Measurements from ENCODE around the gene ZNF93. TPM values are rescaled to one million over a fixed set of nuclear protein-coding genes. Genes with fewer than 3 reads are reported as not detected.
"Not testable (repeated sequence)": the region's sequence is repeated elsewhere in the genome, so short reads cannot be mapped to it uniquely, and the experiment has no call there.

Gene ZNF93
- total RNA-seq, 1 donor from 2014 or later = 15.8 TPM

GRCh38 chr19:19909654-19910053 is 8.9 kb downstream of the ZNF93 start:
- Histone ChIP-seq H3K4me2 (ENCODE audit: low read length) (no peak overlapping the region), H3K79me2 (ENCODE audit: insufficient read depth, low read length) (peaks cover 98% of the 10 kb centered on the region), H3K4me1 (ENCODE audit: insufficient read depth, low read length) (no peaks in the 10 kb centered on the region), H3K36me3 (ENCODE audit: insufficient read depth, low read length) (peaks cover 8% of the 10 kb centered on the region), H2AFZ (ENCODE audit: low read depth, low read length) (no peak overlapping the region), H3K27ac (ENCODE audit: low read depth, low read length) (no peak overlapping the region), H3K4me3 (ENCODE audit: insufficient read depth, low read depth, low read length) (no peak overlapping the region), H4K20me1 (ENCODE audit: insufficient read depth, low read length) (peaks cover 32% of the 10 kb centered on the region), H3K9ac (ENCODE audit: low read length) (no peak overlapping the region), H3K9me3 (ENCODE audit: insufficient read depth, low read depth, low read length) (peaks cover 2% of the 10 kb centered on the region), H3K27me3 (ENCODE audit: insufficient read depth, low read length) (no peaks in the 10 kb centered on the region)
- Mint-ChIP-seq H3K36me3 (ENCODE audit: low read depth, unreplicated experiment) (peaks cover 17% of the 10 kb centered on the region), H3K9me3 (ENCODE audit: unreplicated experiment) (peaks cover 7% of the 10 kb centered on the region), H3K27me3 (ENCODE audit: low read depth, unreplicated experiment) (no peaks in the 10 kb centered on the region), H3K27ac (ENCODE audit: unreplicated experiment) (no peak overlapping the region), H3K4me3 (ENCODE audit: unreplicated experiment) (no peak overlapping the region), H3K4me1 (ENCODE audit: low read depth, unreplicated experiment) (peaks cover 16% of the 10 kb centered on the region)
- no peak for FAIRE-seq
- TF ChIP-seq, protein P1, sequence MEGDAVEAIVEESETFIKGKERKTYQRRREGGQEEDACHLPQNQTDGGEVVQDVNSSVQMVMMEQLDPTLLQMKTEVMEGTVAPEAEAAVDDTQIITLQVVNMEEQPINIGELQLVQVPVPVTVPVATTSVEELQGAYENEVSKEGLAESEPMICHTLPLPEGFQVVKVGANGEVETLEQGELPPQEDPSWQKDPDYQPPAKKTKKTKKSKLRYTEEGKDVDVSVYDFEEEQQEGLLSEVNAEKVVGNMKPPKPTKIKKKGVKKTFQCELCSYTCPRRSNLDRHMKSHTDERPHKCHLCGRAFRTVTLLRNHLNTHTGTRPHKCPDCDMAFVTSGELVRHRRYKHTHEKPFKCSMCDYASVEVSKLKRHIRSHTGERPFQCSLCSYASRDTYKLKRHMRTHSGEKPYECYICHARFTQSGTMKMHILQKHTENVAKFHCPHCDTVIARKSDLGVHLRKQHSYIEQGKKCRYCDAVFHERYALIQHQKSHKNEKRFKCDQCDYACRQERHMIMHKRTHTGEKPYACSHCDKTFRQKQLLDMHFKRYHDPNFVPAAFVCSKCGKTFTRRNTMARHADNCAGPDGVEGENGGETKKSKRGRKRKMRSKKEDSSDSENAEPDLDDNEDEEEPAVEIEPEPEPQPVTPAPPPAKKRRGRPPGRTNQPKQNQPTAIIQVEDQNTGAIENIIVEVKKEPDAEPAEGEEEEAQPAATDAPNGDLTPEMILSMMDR (IDR thresholded peaks at IDR 0.05; ENCODE audit: insufficient read depth, low read depth, low read length) = no peak
- TF ChIP-seq EZH2 (IDR thresholded peaks at IDR 0.05; ENCODE audit: insufficient read depth, low read length) = no peak
- no peak for DNase-seq (ENCODE audit: low read depth)

DNA sequence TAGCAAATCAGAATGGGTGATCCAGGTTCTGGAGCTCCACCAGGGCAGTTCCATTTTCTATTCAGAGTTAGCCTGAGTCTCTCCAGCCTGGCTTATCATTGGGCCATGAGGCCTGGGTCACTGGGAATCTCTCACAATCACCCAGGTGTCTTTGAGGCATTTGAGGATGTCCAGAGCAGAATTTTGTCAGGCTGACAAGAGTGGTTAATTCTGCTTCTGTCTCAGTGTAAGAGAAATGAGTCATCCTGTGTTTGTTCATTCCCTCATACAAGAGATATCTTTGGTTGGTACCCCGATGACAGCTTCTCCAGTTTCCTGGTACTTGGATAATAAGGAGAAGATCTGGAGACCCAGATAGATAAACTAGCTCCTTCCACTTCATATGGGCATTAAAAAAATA is 10.4 kb downstream of the ZNF93 start:
- H2AFZ ChIP-seq (ENCODE audit: low read depth, low read length) = no peak overlapping the region
- DNase-seq (ENCODE audit: low read depth) = peak; percentile 61
- no peak overlapping the region for H3K4me2 ChIP-seq (ENCODE audit: low read length)
- Mint-ChIP-seq H3K4me1 (ENCODE audit: low read depth, unreplicated experiment) (peaks cover 11% of the 10 kb centered on the region), H3K36me3 (ENCODE audit: low read depth, unreplicated experiment) (peaks cover 24% of the 10 kb centered on the region), H3K27me3 (ENCODE audit: low read depth, unreplicated experiment) (no peaks in the 10 kb centered on the region), H3K4me3 (ENCODE audit: unreplicated experiment) (no peak overlapping the region), H3K27ac (ENCODE audit: unreplicated experiment) (no peak overlapping the region), H3K9me3 (ENCODE audit: unreplicated experiment) (peaks cover 11% of the 10 kb centered on the region)
- peaks cover 84% of the 10 kb centered on the region for H3K79me2 ChIP-seq (ENCODE audit: insufficient read depth, low read length)
- no peaks in the 10 kb centered on the region for H3K27me3 ChIP-seq (ENCODE audit: insufficient read depth, low read length)
- H3K9me3 ChIP-seq (ENCODE audit: insufficient read depth, low read depth, low read length) = no peaks in the 10 kb centered on the region
- H3K4me1 ChIP-seq (ENCODE audit: insufficient read depth, low read length) = no peaks in the 10 kb centered on the region
- no peak for FAIRE-seq
- no peak overlapping the region for H3K4me3 ChIP-seq (ENCODE audit: insufficient read depth, low read depth, low read length)
- H3K36me3 ChIP-seq (ENCODE audit: insufficient read depth, low read length) = peaks cover 9% of the 10 kb centered on the region
- no peak overlapping the region for H3K9ac ChIP-seq (ENCODE audit: low read length)
- peaks cover 18% of the 10 kb centered on the region for H4K20me1 ChIP-seq (ENCODE audit: insufficient read depth, low read length)
- H3K27ac ChIP-seq (ENCODE audit: low read depth, low read length) = peak overlapping the region; percentile 31
- no peak for TF ChIP-seq EZH2 (IDR thresholded peaks at IDR 0.05; ENCODE audit: insufficient read depth, low read length)

GRCh38 chr19:19914596-19914995 is 13.8 kb downstream of the ZNF93 start:
- Histone ChIP-seq H3K4me3 (ENCODE audit: insufficient read depth, low read depth, low read length) (no peak overlapping the region), H3K27me3 (ENCODE audit: insufficient read depth, low read length) (no peaks in the 10 kb centered on the region), H3K4me2 (ENCODE audit: low read length) (no peak overlapping the region), H2AFZ (ENCODE audit: low read depth, low read length) (no peak overlapping the region), H3K9ac (ENCODE audit: low read length) (no peak overlapping the region), H3K79me2 (ENCODE audit: insufficient read depth, low read length) (peaks cover 64% of the 10 kb centered on the region), H3K27ac (ENCODE audit: low read depth, low read length) (no peak overlapping the region), H4K20me1 (ENCODE audit: insufficient read depth, low read length) (peaks cover 11% of the 10 kb centered on the region), H3K4me1 (ENCODE audit: insufficient read depth, low read length) (no peaks in the 10 kb centered on the region), H3K36me3 (ENCODE audit: insufficient read depth, low read length) (peaks cover 11% of the 10 kb centered on the region), H3K9me3 (ENCODE audit: insufficient read depth, low read depth, low read length) (no peaks in the 10 kb centered on the region)
- TF ChIP-seq, protein P1 (IDR thresholded peaks at IDR 0.05; ENCODE audit: insufficient read depth, low read depth, low read length) = no peak
- no peak for TF ChIP-seq EZH2 (IDR thresholded peaks at IDR 0.05; ENCODE audit: insufficient read depth, low read length)
- no peak for FAIRE-seq
- Mint-ChIP-seq H3K27me3 (ENCODE audit: low read depth, unreplicated experiment) (no peaks in the 10 kb centered on the region), H3K27ac (ENCODE audit: unreplicated experiment) (no peak overlapping the region), H3K36me3 (ENCODE audit: low read depth, unreplicated experiment) (peaks cover 23% of the 10 kb centered on the region), H3K4me1 (ENCODE audit: low read depth, unreplicated experiment) (peaks cover 11% of the 10 kb centered on the region), H3K4me3 (ENCODE audit: unreplicated experiment) (no peak overlapping the region), H3K9me3 (ENCODE audit: unreplicated experiment) (peaks cover 19% of the 10 kb centered on the region)
- DNase-seq (ENCODE audit: low read depth) = no peak

GRCh38 chr19:19930417-19930816 is 29.7 kb downstream of the ZNF93 start:
- H3K4me1 Mint-ChIP-seq (ENCODE audit: low read depth, unreplicated experiment); H3K27me3 Mint-ChIP-seq (ENCODE audit: low read depth, unreplicated experiment); H3K4me3 ChIP-seq (ENCODE audit: insufficient read depth, low read depth, low read length); H3K27ac Mint-ChIP-seq (ENCODE audit: unreplicated experiment); H3K79me2 ChIP-seq (ENCODE audit: insufficient read depth, low read length); DNase-seq (ENCODE audit: low read depth); H2AFZ ChIP-seq (ENCODE audit: low read depth, low read length); H3K4me2 ChIP-seq (ENCODE audit: low read length); H3K27me3 ChIP-seq (ENCODE audit: insufficient read depth, low read length); FAIRE-seq; H3K4me3 Mint-ChIP-seq (ENCODE audit: unreplicated experiment); H3K4me1 ChIP-seq (ENCODE audit: insufficient read depth, low read length); H3K9ac ChIP-seq (ENCODE audit: low read length); H4K20me1 ChIP-seq (ENCODE audit: insufficient read depth, low read length); H3K27ac ChIP-seq (ENCODE audit: low read depth, low read length): not testable (repeated sequence)
- Mint-ChIP-seq H3K9me3 (ENCODE audit: unreplicated experiment) (peaks cover 55% of the 10 kb centered on the region), H3K36me3 (ENCODE audit: low read depth, unreplicated experiment) (peaks cover 80% of the 10 kb centered on the region)
- H3K36me3 ChIP-seq (ENCODE audit: insufficient read depth, low read length) = peaks cover 34% of the 10 kb centered on the region
- peaks cover 37% of the 10 kb centered on the region for H3K9me3 ChIP-seq (ENCODE audit: insufficient read depth, low read depth, low read length)

Measured in astrocyte (in vitro differentiated cells and primary cell).